SKM-1 treated with dmso at 0.1 percent for 144 hours (cell line): ENCODE data around the gene UPK2.
A peak's percentile ranks its signal among the peaks of the same experiment; 100 is the strongest.

Experiments
- DNase-seq: peaks from one replicate; lab custom pipeline; 2025; ENCODE audit not compliant: unreplicated experiment; lab: John Stamatoyannopoulos, UW

Gene UPK2

DNA sequence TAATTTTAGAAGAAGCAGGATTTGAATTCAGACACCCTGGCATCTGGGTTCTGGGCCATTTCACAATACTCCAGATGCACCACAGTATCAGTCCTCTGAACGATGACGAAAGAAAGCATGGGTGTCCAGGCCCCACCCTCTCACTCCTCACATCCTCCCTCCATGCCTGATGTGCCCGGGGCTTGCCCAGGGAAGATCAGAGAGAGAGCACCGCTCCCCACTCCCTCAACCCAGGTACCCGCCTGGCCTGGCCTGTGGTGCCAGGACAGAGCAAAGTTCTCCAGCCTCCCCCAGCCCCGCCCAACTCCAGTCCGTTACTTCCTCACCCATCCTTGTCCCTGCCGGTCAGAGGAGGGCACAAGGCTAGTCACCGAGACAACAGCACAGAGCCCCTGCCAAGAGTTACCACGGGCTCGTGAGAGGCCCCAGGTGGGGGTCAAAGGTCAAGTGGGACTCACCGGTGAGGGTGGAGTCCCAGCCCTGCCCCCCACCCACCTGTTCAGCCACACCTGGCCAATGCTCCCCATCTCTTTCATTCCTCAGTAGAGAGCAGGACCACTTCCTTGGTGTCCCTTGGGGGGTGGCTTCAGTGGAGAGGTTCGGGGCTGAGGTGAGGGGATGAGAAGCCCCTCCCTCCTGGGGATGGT lies 38.5 kb upstream of the UPK2 start:
- peak; percentile 76 for DNase-seq

DNA sequence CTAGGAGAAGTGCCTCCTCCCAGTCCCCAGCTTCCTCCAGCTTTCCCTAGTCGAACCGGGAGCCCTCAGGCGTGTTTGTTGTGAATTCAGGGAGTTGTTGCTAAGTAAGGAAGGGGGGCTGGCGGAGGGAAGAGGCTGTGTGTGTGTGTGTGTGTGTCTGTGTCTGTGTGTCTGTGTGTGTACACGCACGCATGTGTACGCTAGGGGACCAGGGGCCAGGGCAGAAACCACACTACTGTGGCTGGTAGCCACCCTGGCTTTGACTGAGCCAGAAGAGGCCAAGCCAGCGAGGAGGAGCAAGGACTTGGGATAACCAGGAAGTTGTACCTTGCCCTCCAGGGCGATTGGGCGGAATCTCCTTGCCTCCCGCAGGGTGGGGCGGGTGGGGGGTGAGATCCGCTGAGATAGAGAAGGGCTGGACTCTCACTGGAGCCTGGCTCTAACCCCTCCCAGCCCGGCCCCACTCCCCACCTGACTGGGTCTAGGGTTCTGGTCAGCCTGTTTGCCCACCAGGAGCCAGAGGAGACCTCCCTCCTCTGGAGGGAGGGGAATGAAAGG lies 37.9 kb upstream of the UPK2 start:
- DNase-seq = no peak

DNA sequence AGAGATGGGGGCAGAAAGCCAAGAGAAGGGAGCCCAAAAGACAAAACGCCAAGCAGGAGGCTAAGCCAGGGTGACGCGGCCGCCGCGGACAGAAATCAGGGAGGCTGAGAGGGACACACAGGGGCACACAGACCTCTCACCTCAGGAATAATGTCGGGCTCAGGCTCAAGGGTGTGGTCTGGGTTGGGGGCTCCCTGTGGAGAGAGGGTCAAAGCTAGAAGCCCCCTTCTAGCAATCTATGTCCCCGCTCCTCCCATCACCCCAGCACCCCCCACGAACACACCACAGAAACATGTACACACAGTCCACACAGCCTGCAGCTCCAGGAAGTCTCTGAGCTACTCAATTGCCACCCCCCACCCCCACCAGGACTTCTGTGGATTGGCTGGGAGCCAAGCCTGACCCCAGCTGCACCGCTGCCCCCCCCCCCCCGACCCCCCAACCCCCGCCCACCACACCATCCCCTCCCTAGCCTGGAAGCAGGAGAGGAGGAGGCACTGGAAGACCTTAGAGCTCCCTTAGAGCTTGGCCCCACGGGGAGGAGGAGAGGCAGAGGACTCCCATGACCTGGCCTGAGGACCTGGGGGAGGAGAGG lies 37.3 kb upstream of the UPK2 start:
- DNase-seq = no peak

DNA sequence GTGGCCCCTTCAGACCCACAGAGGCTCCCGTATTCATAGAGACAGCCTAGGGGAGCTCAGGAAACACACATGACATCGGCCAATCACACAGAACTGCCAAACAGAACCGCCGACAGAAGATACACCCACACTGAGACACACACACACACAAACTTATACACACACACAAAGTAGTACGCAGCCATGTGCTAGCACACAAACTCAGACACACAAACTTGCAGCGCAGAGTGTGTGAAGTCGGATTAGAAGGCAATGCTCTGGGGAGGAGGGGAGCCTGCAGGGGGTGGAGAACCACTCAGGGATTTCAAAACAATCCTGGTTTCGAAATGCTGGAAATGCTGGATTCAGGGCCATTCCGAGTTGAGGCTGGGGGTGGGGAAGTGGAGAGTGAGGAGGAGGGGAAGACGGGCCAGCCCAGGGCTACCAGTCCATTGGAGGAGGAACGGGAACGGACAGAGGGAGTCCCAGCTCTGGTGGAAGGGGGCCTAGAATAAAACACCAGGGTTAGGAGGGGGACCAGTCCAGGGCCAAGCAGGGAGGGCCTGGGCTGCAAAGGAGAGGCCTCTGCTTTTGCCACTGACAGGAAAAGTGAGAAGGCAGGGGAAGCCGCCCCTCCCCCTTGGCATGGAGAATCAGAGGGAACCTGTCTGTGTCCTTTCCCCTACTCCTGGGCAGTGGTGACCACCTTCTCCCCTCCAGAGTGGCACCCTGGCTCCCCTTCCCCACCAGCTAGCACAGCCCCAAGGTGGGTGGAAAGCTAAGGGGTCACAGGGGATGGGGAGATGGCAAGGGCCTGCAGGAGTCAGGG lies 34.8 kb upstream of the UPK2 start:
- DNase-seq = peak; percentile 21

DNA sequence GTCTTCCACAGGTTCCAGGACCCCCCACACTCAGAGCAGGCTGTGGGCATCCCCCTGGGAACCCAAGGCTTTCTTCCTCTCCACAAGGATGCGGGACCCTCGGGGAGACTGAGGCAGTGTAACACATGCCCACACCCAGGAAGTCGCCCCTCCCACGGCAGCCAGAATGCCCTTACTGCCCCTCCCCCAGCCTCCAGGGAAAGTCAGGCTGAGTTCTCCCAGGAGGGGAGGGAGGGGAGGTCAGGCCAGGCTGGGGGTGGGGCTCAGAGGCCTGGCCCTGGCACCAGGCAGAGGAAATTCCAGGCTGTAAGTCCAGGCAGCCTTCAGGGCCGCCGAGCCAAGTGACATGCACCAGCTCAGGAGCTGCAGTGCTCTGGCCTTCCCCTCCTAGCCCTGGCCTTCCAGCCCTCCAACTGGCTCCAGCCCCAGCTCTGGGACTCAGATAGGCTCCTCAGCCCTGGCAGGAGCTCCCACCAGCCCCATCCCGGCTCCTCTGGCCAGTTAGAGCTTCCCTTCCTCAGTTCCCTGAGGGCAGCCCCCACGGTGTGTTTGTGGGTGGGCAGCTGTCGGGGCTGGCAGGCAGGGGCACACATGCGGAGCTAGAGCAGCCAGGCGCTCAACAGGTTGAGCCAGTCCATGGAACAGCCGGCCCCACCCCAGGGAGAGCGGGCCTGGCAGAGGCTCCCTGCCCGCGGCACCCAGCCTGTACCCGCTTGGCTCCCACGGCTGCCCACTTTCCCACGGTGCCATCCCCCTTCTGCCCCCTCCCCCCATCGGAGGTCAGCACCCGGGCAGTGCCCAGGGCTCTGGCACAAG lies 34.0 kb upstream of the UPK2 start:
- DNase-seq = no peak

DNA sequence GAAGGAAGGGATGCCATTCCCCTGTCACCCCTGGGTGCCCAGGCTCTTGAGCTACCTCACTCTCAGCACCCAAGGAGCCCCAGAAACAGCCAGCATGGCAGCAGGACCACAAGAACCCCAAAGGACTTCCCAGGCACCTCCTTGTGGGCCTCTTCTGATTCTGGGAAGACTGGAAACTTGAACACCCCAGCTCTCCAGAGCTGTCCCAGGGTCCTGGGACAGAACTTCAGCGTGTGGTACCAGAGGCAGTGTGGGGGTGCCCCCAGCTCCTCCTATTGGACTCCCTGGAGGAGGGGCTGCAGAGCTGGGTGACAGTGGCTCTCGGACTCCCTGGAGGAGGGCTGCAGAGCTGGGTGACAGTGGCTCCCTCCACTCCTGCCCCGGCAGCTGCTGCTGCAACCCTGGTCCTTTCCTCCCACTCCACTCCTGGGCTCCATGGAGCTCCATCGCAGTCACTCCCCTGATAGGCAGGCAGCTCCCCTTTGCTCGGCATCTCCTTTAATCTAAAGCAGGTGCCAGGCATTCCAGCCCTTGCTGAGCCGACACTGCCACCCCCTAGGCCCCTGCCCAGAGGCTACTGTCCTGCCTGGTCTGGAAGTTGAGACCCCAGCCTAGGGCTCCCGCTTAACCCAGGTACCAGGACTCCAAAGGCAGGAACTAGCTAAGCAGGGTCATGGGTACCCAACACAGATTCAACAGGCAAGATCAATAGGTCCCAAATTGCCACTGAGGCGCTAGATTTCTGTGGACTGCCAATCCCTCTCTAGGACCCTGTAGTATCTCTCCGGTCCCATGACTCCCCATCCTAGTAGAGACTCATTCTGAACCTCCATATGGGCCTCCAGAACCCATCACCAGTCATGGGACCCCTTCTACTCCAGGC lies 33.1 kb upstream of the UPK2 start:
- DNase-seq = no peak

DNA sequence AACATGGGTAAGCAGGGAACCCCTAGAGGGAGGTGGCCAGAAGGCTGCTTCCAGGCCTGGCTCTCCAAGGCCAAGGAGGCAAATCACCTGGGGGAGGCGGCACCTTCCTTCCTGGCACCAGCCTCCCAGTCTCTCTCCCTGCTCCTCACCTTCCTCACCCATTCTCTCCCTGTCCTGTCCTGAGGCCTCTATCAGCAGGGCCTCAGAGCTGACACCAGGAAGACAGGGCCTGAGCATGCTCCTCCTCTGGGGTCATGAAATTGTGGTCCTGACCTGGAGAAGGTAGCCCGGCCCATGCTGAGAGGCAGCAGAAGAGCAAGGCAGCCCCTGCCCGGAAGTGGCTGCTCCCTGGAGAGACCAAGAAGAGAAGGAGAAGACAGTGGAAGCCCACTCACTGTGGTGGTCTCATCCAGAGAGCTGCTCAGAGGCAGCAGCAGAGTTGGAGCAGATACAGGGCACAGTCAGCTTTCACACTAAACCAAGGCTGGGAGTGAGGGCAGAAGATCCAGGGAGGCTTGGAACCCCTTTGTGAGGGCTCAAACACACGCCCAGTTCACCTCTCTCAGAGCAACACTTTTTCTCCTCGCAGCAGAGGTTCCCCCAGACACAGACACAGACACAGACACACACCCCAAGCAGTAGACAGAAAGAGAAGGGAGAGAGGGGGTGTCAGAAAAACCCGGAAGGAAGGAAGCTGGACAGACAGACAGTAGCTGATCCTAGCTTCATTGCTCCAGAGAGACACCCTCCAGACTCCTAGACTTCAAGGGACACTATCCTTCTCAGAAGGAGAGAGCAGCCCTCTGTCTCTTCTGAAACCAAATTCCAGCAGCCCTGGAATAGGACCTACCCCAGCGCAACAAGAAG lies 32.1 kb upstream of the UPK2 start:
- DNase-seq = no peak

DNA sequence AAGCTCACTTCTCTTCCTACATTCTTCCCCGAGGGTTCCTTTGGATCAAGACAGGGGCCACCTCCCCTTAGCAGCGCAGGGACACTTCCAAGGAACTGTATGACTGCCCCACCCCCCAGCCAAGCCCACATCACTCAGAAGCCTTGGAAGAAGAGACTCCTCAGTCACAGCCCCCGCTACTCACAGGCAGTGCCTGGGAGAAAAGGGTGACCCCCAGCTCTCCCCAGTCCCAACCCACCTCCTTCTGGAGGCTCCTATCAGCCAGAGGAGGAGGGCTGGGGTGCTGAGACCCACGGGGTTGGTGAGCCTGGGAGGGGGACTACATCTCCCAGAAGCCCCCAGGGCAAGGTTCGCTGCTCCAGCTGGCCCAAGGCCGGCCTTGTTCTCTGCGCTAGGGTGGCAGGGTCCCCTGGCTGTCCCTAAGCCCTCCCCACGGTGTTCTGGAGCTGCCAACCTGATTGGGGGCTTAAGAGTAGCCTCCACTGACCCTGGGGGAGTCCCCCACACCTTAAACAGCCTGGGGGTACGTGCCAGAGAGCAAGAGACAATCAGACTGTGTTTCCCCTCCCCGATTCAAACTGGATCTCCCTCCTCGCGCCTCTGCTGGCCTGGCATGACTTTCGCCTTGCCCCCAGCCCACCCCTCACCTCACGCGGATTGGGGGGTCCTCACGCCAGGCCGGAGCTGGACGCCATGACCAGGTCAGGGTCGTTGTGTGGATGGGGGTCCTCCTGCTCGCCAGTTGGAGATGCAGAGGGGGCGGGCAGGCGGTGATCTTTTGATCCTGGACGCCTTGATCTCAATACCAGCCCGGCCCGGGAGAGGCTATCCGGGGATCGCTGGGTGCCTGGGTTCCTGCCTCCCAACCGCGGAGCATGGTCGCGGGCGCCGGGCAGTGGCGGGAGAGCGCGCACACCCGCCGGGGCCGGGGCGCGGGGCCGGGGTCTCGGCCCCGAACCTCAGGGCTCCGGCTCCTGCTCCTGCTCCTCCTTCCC lies 31.2 kb upstream of the UPK2 start:
- no peak for DNase-seq

DNA sequence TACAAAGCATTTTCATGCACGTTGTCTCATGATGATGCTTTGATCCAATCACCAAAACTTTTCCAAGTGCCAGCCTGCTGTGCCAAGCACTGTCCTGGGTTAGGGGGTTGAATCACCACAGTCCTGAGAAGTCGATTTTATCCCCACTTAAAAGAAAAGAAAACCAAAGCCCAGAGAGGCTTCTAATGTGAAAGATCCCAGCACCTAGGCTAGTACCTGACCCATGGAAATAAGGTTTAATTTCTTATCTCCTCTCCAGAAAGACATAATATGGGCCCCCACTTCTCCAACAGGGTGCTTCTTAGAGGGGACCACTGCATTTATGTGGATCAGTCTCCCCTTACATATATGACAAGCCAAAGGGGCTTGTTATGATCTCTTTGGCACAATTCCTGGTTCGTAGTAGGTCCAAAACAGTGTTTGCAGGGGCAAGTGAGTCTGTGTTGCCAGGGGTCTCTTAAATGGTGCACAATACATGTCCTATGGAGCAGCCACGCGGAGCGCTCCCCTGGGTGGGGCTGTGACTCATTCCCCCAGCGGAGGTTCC lies 28.5 kb upstream of the UPK2 start:
- DNase-seq = no peak

DNA sequence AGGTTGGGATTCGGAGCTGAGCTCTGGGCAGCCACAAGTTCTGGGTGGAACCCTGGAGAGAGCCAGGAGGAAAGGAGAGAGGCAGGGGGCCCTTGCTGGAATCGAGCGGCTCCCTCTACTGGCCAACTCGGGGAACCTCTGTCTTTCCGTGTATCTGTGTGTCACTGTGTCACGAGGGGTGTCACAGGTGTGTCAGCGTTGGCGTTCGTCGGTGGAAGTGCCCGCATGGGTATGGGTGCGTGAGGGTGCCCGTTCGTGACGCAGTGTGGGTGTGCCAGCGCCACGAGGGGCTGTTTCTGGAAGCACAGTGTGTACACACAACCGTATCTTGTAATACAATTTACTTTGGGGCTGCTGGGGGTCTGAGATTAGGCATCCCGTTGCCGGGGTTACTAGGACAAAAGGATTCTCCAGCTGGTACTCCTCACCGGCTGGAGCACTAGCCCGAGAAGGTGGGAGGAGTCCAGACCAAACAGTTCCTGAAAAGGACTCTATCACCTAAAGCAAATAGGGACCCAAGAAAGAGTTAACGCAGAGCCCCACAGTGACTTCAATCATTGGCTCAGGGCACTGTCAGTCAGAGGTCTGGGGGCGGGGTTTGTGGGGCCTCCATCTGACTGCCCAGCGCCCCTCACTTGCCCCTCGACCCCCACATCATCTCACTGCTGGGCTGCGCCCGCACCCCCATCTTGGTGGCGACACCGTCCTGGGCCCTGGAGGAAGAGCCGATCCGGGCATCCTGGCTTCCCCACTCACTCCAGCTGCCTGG lies 27.8 kb upstream of the UPK2 start:
- DNase-seq = peak; percentile 83

DNA sequence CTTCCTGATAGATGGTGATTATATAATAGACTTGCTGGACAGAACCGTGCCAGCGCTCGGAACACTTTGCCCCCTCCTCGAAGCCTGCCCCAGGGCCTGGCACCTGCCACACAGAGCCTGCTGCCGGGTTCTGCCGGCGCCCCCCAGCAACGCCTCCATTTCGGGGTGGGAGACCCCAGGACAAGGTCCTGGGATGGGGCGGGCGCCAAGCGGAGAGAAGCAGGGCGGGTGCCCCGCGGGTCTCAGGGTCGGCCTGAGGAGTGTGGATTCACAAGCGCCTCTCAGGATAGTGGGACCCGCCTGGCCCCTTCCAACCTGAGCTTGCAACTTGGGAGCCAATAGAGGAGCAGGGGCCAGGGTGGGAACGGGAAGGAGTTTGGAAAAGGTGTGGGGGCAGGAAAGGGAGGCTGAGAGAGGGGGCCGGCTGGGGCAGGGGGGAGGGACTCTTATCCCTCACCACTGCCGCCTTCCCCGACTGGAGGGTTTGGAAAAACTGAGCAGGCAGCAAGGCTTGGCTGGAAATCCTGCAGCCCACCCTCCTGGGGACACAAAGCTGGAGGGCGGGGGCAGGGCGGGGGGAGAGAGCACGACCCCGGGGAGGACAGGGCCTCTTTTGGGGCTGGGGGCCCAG lies 27.1 kb upstream of the UPK2 start:
- peak; percentile 60 for DNase-seq

DNA sequence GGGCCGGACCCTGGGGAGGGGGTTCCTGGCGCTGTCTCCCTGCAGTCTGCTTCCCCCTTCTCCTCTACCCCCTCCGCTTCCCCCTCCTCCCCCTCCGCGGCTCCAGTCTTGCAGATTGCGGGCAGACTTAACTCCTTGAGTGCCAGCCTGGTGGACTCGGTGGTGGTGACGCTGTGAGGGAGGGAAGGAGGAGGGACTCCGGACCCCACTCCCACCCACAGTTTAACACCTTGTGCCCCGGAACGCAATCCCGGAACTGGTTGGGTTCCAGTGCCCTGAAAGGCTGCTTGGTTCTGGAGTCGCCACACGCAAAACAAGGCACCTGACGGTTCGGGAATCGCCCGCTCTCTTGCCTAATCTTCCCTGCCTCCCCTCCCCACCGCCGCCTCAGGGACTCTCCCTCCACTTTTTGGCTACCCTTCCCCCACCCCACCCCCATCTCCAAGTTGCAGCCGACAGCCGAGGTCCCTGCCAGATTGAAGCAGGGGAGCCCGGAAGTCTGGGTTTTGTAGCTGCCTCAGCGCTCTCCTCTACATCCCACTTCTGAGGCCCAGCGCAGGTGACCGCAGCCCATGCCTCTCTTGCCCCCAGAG lies 26.5 kb upstream of the UPK2 start:
- DNase-seq = peak; percentile 88

DNA sequence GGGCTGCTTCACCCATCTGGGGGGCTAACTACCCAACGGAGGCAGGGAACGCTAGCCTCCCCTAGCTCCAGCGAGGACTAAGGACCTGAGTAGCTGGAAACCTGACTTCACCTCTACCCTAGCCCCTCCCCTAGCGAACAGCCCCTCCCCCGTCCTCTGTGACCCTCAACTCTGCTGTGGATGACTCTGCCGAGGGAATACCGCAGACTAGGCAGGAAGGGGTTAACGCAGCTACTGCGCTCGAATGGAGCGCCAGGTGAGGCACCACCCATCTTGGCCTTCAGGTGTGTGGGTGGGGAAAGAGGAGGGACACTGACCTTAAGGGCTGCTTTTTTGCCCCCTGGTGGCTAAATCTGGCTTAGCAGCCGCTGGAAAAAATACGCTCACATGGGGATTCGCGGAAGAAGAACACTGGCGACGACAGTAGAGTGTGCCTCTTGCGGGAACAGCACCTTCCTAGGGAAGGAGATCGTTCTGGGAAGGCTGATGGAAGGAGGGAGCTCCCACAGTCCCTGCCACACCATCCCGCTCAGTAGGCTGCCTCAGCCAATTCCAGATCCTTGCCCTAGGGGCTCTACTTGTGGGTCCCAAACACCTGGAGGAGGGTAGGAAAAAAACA lies 25.9 kb upstream of the UPK2 start:
- DNase-seq = peak; percentile 60

DNA sequence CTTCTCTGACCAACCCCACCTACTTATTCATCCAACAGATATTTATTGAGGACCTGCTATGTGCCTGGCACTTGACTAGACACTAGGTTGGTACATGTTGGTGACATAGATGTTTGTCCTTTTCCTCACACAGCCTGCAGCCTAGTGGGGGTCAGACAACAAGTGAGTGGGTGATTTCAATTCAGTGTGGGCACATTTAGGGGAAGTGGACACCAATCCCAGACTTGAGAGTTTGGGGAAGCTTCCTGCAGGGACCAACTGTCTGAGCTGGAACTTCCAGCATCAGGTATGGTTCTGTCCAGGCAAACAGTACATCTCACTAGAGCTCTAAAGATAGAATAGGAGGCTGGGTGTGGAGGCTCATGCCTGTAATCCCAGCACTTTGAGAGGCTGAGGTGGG lies 24.5 kb upstream of the UPK2 start:
- DNase-seq = no peak

DNA sequence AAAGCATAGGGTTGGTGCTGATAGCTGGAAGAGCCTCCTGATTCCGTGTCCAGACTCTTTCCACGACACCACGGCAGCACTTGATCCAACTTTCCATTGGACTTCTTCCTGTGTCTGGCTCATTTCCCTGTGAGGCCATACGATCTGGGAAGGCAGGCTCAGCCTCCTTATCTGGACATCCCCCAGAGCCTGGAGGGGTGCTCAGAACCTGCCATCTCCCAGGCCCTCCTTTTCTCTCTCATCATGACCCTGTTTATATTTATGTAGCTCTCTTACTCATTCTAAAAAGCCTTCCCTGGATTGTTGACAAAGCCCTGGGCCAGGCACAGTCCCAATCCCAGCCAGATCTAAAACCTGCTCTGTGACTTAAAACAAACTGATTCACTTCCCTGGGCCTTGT lies 22.6 kb upstream of the UPK2 start:
- no peak for DNase-seq

DNA sequence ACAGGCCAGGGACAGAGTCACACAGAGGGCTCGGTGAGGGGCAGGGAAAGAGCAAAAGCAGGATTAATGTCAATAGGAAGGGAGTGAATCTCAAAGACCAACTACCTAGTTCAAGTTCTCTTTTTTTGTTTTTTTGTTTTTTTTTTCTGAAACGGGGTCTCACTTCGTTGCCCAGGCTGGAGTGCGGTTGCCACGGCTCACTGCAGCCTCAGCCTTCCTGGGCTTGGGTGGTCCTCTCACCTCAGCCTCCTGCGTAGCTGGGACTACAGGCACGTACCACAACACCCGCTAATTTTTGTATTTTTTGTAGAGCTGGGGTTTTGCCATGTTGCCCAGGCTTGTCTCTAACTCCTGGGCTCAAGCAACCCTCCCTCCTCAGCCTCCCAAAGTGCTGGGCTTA lies 20.7 kb upstream of the UPK2 start:
- no peak for DNase-seq
